ENCODE data around the gene RPP21. TPM values are rescaled to one million over a fixed set of nuclear protein-coding genes. Genes with fewer than 3 reads are reported as not detected.

The RPP21 gene
- total and polyA plus RNA-seq, 2 of the 8 experiments (the other 6 are each of a cell fraction or from before 2014, with no cell fraction given) = 63.0 to 219 TPM

GRCh38 chr6:30327232-30327746 lies 17.7 kb upstream of the RPP21 start:
- no peak overlapping the region for H4K5ac ChIP-seq (ENCODE audit: insufficient read length, low read depth, low read length)
- no peak overlapping the region for H3K56ac ChIP-seq (replicated peaks; ENCODE audit: insufficient read length, low read depth, low read length)
- 15% methylated on average over 17 of the region's 17 CpGs; no CpG with 5 or more reads in 1 of the 2 experiments for WGBS, 2 experiments (ENCODE audit: extremely low coverage in 1 of 2, insufficient coverage in 1 of 2, insufficient read length in 1 of 2, insufficient replicate concordance in 2 of 2, low coverage in 1 of 2, low lambda C conversion rate in 2 of 2, missing lambda C conversion rate in 1 of 2)
- H3K4me3 ChIP-seq (ENCODE audit: extremely low read depth in 1 of 4, insufficient read depth in 2 of 4, low read depth in 3 of 4, low read length in 4 of 4) = peak overlapping the region; percentile 67 to 83 (median 77)
- POLR2A ChIA-PET (ENCODE audit: partially characterized antibody) = interaction anchor here (1.4 to 6.3 kb wide), 10 partner anchors 11 to 114 kb away, joined by 3 to 92 read pairs (median 12); partner anchors contain the start of genes RPP21 and TRIM26
- 0 out of 2 replicates have a peak overlapping the region, but pooled peaks have one; percentile 51 for H3K18ac ChIP-seq (ENCODE audit: extremely low read depth, low read length)
- H3K23ac ChIP-seq (ENCODE audit: insufficient read length) = no peak overlapping the region
- H2BK20ac ChIP-seq (ENCODE audit: low read length) = no peak overlapping the region
- peak overlapping the region; percentile 60; the same call in 1 of the 2 replicates for H2AFZ ChIP-seq (ENCODE audit: low read length)
- no peak overlapping the region for H2BK12ac ChIP-seq (ENCODE audit: low read depth, low read length)
- peaks cover 4% of the 10 kb centered on the region; the same call in 1 of the 2 replicates for H3K23me2 ChIP-seq (ENCODE audit: low read depth, low read length)
- H3K9me3 ChIP-seq (ENCODE audit: insufficient read depth in 2 of 2, low read depth in 1 of 2, low read length in 1 of 2) = no peaks in the 10 kb centered on the region
- CTCF ChIA-PET (ENCODE audit: partially characterized antibody) = interaction anchor here (1.4 kb wide), 1 partner anchor 31 kb away, joined by 4 read pairs; no protein-coding TSS in a partner anchor
- H4K8ac ChIP-seq (ENCODE audit: extremely low read depth, insufficient read depth, low read length) = no peak overlapping the region
- FAIRE-seq (no peak), DNase-seq (ENCODE audit: low read depth in 1 of 2, low spot score in 2 of 2) (no peak)
- peaks cover 2 to 14% (median 8%) of the 10 kb centered on the region in 4 experiments for H3K4me1 ChIP-seq (replicated peaks in 1 of 4; ENCODE audit: control insufficient read depth in 3 of 4, insufficient read depth in 4 of 4, low read length in 3 of 4)
- H4K91ac ChIP-seq (replicated peaks; ENCODE audit: insufficient read length, low read length) = no peak overlapping the region
- H3K4me2 ChIP-seq (ENCODE audit: insufficient read depth in 1 of 2, low read depth in 2 of 2, low read length in 2 of 2) = peak overlapping the region; percentile 84 to 93
- peak overlapping the region; percentile 51 to 91 (median 64) for H3K9ac ChIP-seq (replicated peaks in 1 of 4; ENCODE audit: extremely low read depth in 1 of 4, low read depth in 3 of 4, low read length in 3 of 4)
- H3K27ac ChIP-seq (ENCODE audit: low read depth, low read length) = peak overlapping the region; percentile 94
- no peak overlapping the region; the same call in 1 of the 2 replicates for H2AK5ac ChIP-seq (ENCODE audit: low read depth, low read length)
- H3K14ac ChIP-seq (ENCODE audit: insufficient read length) = no peak overlapping the region
- peaks cover 4 to 29% (median 20%) of the 10 kb centered on the region in 4 experiments; a peak in 7 of 8 replicates for H3K36me3 ChIP-seq (ENCODE audit: control insufficient read depth in 2 of 4, insufficient read depth in 4 of 4, low read length in 3 of 4)
- no peak overlapping the region for H2BK120ac ChIP-seq (replicated peaks; ENCODE audit: low read depth, low read length)
- H3K79me2 ChIP-seq (ENCODE audit: control insufficient read depth in 1 of 2, insufficient read depth in 2 of 2, low read length in 2 of 2) = peaks cover 0 to 43% of the 10 kb centered on the region in 2 experiments; a peak in 3 of 4 replicates
- H3K79me1 ChIP-seq (ENCODE audit: low read depth, low read length) = peaks cover 2% of the 10 kb centered on the region; the same call in 1 of the 2 replicates
- no peak overlapping the region for H2BK15ac ChIP-seq (ENCODE audit: low read length)
- H4K20me1 ChIP-seq (replicated peaks in 1 of 2; ENCODE audit: control insufficient read depth in 1 of 2, insufficient read depth in 2 of 2, low read length in 2 of 2) = peaks cover 0 to 2% of the 10 kb centered on the region in 2 experiments
- no peaks in the 10 kb centered on the region for H3K27me3 ChIP-seq (replicated peaks in 1 of 4; ENCODE audit: control insufficient read depth in 3 of 4, extremely low read depth in 1 of 4, insufficient read depth in 3 of 4, low read length in 3 of 4)
- H2BK5ac ChIP-seq (ENCODE audit: low read depth, low read length) = peak overlapping the region; percentile 54; the same call in 1 of the 2 replicates
- H3K4ac ChIP-seq (replicated peaks; ENCODE audit: insufficient read length, low read depth, low read length) = no peak overlapping the region
- TF ChIP-seq SAP30 (IDR thresholded peaks at IDR 0.05; ENCODE audit: insufficient read depth, insufficient replicate concordance, low read length) (peak; percentile 74), EP300 (IDR thresholded peaks at IDR 0.05; ENCODE audit: borderline replicate concordance in 1 of 2, low read depth in 2 of 2, low read length in 2 of 2) (0 out of 3 replicates have a peak, but pooled peaks of 1 of the 2 experiments have one; percentile 29), KDM5A (IDR thresholded peaks at IDR 0.05; ENCODE audit: low read length) (no peak), SIX5 (IDR thresholded peaks at IDR 0.05; ENCODE audit: low read depth, low read length) (no peak), KDM1A (IDR thresholded peaks at IDR 0.05; ENCODE audit: borderline replicate concordance, low read length) (no peak), RBBP5 (IDR thresholded peaks at IDR 0.05; ENCODE audit: borderline replicate concordance, low read depth, low read length) (0 out of 2 replicates have a peak, but pooled peaks have one; percentile 7), E2F6 (IDR thresholded peaks at IDR 0.05) (peak; percentile 85; the same call in 1 of the 2 replicates), POLR2AphosphoS5 (IDR thresholded peaks at IDR 0.05; ENCODE audit: low read depth, low read length) (0 out of 2 replicates have a peak, but pooled peaks have one; percentile 15), TAF7 (optimal IDR thresholded peaks at IDR 0.05; ENCODE audit: borderline replicate concordance, low read depth, low read length) (peak; percentile 3), CREB1 (IDR thresholded peaks at IDR 0.05) (peak; percentile 98), MAX (IDR thresholded peaks at IDR 0.05) (peak; percentile 89)

All from H1 (cell line).